Measurements from ENCODE around the gene TSPAN18.

- TF ChIP-seq CTCF (conservative IDR thresholded peaks at IDR 0.05; ENCODE audit: low read depth, low read length) (no peak), EZH2phosphoT487 (IDR thresholded peaks at IDR 0.05; ENCODE audit: borderline replicate concordance, low read length) (no peak), EZH2 (IDR thresholded peaks at IDR 0.05; ENCODE audit: low read length, unreplicated experiment) (no peak)
These were observed 81.4 kb downstream of the TSPAN18 start for GRCh38 chr11:44808053-44808753.
